HepG2 (cell line): Measurements from ENCODE around the gene PRSS8. TPM values are rescaled to one million over a fixed set of nuclear protein-coding genes. Genes with fewer than 3 reads are reported as not detected.

Experiments
- CEBPB ChIP-seq: IDR thresholded peaks from 2 replicates; pipeline ENCODE4 v1.6.1; 2011; ENCODE audit warnings: low read depth, low read length, improper control_type of control experiment, borderline replicate concordance
- DNMT3B ChIP-seq: conservative IDR thresholded peaks from 2 replicates; pipeline ENCODE4 v1.6.1; 2016; ENCODE audit warnings: missing biosample characterization, control low read depth
- DPF2 ChIP-seq: sonication (generic); formaldehyde crosslinking; IDR thresholded peaks from 2 replicates; pipeline ENCODE4 v1.4.0; 2020; ENCODE audit warnings: mild to moderate bottlenecking, low read depth, missing genetic modification reagents, borderline replicate concordance
- GMEB1 ChIP-seq: sonication (generic); formaldehyde crosslinking; IDR thresholded peaks from 2 replicates; pipeline ENCODE4 v1.5.1; 2020; ENCODE audit warnings: missing genetic modification reagents, mild to moderate bottlenecking, borderline replicate concordance
- HOXA3 ChIP-seq: sonication (generic); formaldehyde crosslinking; IDR thresholded peaks from 2 replicates; pipeline ENCODE4 v1.5.0; 2020; ENCODE audit warnings: missing genetic modification reagents
- HOXD1 ChIP-seq: sonication (generic); formaldehyde crosslinking; IDR thresholded peaks from 2 replicates; pipeline ENCODE4 v1.5.0; 2020; ENCODE audit warnings: missing genetic modification reagents
- ISL2 ChIP-seq: sonication (generic); formaldehyde crosslinking; IDR thresholded peaks from 2 replicates; pipeline ENCODE4 v1.5.0; 2020; ENCODE audit warnings: missing genetic modification reagents
- KLF12 ChIP-seq: sonication (generic); formaldehyde crosslinking; IDR thresholded peaks from 2 replicates; pipeline ENCODE4 v1.4.0; 2020; ENCODE audit warnings: missing genetic modification reagents, borderline replicate concordance
- MTA1 ChIP-seq: sonication (generic); formaldehyde crosslinking; IDR thresholded peaks from 2 replicates; pipeline ENCODE4 v1.4.0; 2020; ENCODE audit warnings: missing genetic modification reagents, mild to moderate bottlenecking, borderline replicate concordance
- MXD4 ChIP-seq: IDR thresholded peaks from 2 replicates; pipeline ENCODE4 v1.6.1; 2016; ENCODE audit warnings: mild to moderate bottlenecking, missing biosample characterization, missing genetic modification reagents
- POGZ ChIP-seq: sonication (generic); formaldehyde crosslinking; IDR thresholded peaks from 2 replicates; pipeline ENCODE4 v1.4.0; 2020; ENCODE audit warnings: mild to moderate bottlenecking, missing genetic modification reagents
- REL ChIP-seq: sonication (generic); formaldehyde crosslinking; conservative IDR thresholded peaks from 2 replicates; pipeline ENCODE4 v1.8.0; 2022; ENCODE audit warnings: mild to moderate bottlenecking, missing genetic modification reagents, moderate library complexity
- SATB2 ChIP-seq: sonication (generic); formaldehyde crosslinking; IDR thresholded peaks from 2 replicates; pipeline ENCODE4 v1.5.0; 2020; ENCODE audit warnings: missing genetic modification reagents
- SP140L ChIP-seq: sonication (generic); formaldehyde crosslinking; IDR thresholded peaks from 2 replicates; pipeline ENCODE4 v1.4.0; 2020; ENCODE audit warnings: missing genetic modification reagents, borderline replicate concordance
- TBX3 ChIP-seq: fragments of 450-650 bp; IDR thresholded peaks from 2 replicates; pipeline ENCODE4 v1.6.1; 2017; ENCODE audit warnings: antibody characterized with exemption, mild to moderate bottlenecking, inconsistent platforms, borderline replicate concordance
- THAP7 ChIP-seq: sonication (generic); formaldehyde crosslinking; IDR thresholded peaks from 2 replicates; pipeline ENCODE4 v1.8.1; 2023; ENCODE audit warnings: mild to moderate bottlenecking, missing genetic modification reagents
- ZBTB14 ChIP-seq: sonication (generic); formaldehyde crosslinking; IDR thresholded peaks from 2 replicates; pipeline ENCODE4 v1.4.0; 2020; ENCODE audit warnings: missing genetic modification reagents
- ZBTB25 ChIP-seq: IDR thresholded peaks from 2 replicates; pipeline ENCODE4 v1.6.1; 2018; ENCODE audit warnings: missing genetic modification reagents
- ZBTB43 ChIP-seq: sonication (generic); formaldehyde crosslinking; conservative IDR thresholded peaks from 2 replicates; pipeline ENCODE4 v1.4.0; 2020; ENCODE audit warnings: missing genetic modification reagents
- ZFP1 ChIP-seq: IDR thresholded peaks from 2 replicates; pipeline ENCODE4 v1.6.1; 2016
- ZNF354B ChIP-seq: sonication (generic); formaldehyde crosslinking; IDR thresholded peaks from 2 replicates; pipeline ENCODE4 v1.8.0; 2022; ENCODE audit warnings: mild to moderate bottlenecking, missing genetic modification reagents
- ZNF484 ChIP-seq: sonication (generic); formaldehyde crosslinking; IDR thresholded peaks from 2 replicates; pipeline ENCODE4 v1.5.1; 2020; ENCODE audit warnings: mild to moderate bottlenecking, low read depth, missing genetic modification reagents, borderline replicate concordance
- ZNF770 ChIP-seq: sonication (generic); formaldehyde crosslinking; IDR thresholded peaks from 2 replicates; pipeline ENCODE4 v1.5.0; 2020; ENCODE audit warnings: mild to moderate bottlenecking, missing genetic modification reagents
- ZSCAN29 ChIP-seq: sonication (generic); formaldehyde crosslinking; conservative IDR thresholded peaks from 2 replicates; pipeline ENCODE4 v1.4.0; 2020; ENCODE audit warnings: mild to moderate bottlenecking, missing genetic modification reagents
- polyA plus RNA-seq, 8 experiments: library from polyadenylated mRNA; depleted of rRNA in 3 of 8; stranded (reverse) in 7 of 8; unstranded in 1 of 8; fragments of >200 nt; fragmentation: Illumina TruSeq in 4 of 8; extraction: Trizol in 4 of 8; gene quantifications; 2 replicates each; pipeline versions ENCODE4 v1.2.1 to v1.2.3, GENCODE V29; 2011 to 2016; ENCODE audit warnings: low read depth in 4 of 8, missing spikeins in 1 of 8, mixed read lengths in 1 of 8; ENCODE audit not compliant: insufficient read depth in 1 of 8
- total RNA-seq, 5 experiments: library from RNA; depleted of rRNA; stranded (reverse); fragments of >200 nt; fragmentation: Illumina TruSeq; extraction: Trizol; gene quantifications; 2 replicates each; pipeline ENCODE4 v1.2.3, GENCODE V29; 2016; ENCODE audit warnings: low read depth in 1 of 5

Gene PRSS8
- total and polyA plus RNA-seq, 2 of the 13 experiments (the other 11 are each of a cell fraction or from before 2014, with no cell fraction given) = 2.6 to 7.2 TPM

GRCh38 chr16:31093132-31093703, 42.3 kb downstream of the PRSS8 start (continued):
- TF ChIP-seq ZNF484 (CRISPR knock-in tag) (no peak), TBX3 (no peak), GMEB1 (CRISPR knock-in tag) (no peak), SATB2 (CRISPR knock-in tag) (no peak), SP140L (CRISPR knock-in tag) (no peak), ZBTB43 (CRISPR knock-in tag) (no peak), MTA1 (no peak), HOXA3 (CRISPR knock-in tag) (peak; percentile 22; the same call in 1 of the 2 replicates), CEBPB (no peak), POGZ (CRISPR knock-in tag) (no peak), REL (CRISPR knock-in tag) (no peak), ZBTB14 (no peak), ZFP1 (no peak), MXD4 (CRISPR knock-in tag) (no peak), ISL2 (CRISPR knock-in tag) (no peak), ZNF354B (CRISPR knock-in tag) (no peak), KLF12 (CRISPR knock-in tag) (no peak), DPF2 (CRISPR knock-in tag) (no peak), ZSCAN29 (CRISPR knock-in tag) (no peak), ZBTB25 (CRISPR knock-in tag) (no peak), ZNF770 (CRISPR knock-in tag) (no peak), DNMT3B (no peak), THAP7 (CRISPR knock-in tag) (no peak), HOXD1 (CRISPR knock-in tag) (no peak)
